GM19372 (cell line): Measurements from ENCODE around the gene KCNIP1.

ENCODE experiments used
- ATAC-seq: cut with Tn5 transposase; IDR thresholded peaks from one replicate; pipeline ENCODE4 v1.9.1; 2021; ENCODE audit warnings: mild to moderate bottlenecking, low read depth, moderate library complexity; ENCODE audit not compliant: unreplicated experiment

Gene KCNIP1

DNA sequence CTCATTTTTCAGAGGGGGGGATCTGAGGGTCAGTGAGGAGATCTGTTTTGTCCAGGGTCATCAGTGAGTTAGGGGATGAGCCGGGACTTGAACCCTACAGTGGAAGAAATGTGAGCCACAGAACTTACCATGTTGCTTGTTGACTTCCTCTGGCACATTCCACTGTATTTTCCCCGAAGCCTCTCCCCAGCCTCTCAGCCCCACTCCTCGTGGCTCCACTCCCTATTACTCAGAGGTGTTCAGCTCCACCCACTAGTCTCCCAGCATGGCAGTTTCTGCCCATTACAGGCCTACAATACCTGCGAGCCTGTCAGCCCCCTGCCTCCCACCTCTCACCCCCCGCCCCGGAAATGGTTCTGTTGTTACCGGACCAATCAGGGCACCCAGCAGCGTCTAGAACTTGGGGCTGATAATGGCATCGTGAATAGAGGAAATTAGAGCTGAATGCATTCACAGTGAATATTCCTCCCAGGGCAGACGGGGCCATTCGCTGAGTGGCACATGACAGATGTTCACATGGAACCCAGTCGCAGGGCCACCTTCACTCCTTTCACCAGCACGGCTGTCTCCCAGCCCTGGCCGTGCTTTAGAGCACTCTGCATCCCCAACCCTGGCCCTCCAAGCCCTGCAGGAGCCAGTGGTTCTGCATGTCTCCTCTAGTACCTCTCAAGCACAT lies 81.6 kb downstream of the KCNIP1 start:
- ATAC-seq = no peak

DNA sequence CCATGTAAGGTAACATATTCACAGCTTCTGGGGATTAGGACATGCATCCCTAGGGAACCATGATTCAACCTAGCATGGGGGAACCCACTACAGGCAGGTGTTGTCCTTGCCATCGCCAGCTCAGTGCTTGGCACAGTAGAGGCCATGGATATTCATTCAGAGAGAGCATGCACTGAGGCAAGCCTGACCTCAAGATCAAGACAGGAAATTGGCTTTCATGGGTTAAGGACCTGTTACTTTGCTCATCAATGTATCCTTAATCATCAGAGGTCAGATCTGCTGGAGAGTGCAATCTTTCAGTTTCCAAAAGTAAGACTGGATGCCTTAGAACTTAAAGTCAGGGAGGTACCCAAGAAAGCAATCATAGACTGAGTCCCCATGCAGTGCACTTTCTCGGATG lies 84.0 kb downstream of the KCNIP1 start:
- no peak for ATAC-seq

DNA sequence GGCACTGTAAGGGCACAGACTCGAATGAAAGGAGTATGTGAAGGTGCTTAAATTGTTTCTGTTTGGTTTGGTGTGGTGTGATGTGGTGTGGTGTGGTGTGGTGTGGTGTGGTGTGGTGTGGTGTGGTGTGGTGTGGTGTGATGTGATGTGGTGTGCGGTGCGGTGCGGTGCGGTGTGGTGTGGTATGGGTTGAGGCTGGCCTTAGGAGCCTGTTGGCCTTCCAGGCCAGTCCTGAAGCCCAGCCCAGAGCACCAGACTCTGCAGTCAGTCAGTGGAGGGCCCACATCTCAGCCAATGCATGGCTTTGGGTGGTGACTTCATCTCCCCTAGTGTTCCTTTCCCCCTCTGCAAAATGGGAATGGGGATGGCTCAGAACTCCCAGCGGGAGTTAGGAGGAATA lies 85.8 kb downstream of the KCNIP1 start:
- no peak for ATAC-seq

DNA sequence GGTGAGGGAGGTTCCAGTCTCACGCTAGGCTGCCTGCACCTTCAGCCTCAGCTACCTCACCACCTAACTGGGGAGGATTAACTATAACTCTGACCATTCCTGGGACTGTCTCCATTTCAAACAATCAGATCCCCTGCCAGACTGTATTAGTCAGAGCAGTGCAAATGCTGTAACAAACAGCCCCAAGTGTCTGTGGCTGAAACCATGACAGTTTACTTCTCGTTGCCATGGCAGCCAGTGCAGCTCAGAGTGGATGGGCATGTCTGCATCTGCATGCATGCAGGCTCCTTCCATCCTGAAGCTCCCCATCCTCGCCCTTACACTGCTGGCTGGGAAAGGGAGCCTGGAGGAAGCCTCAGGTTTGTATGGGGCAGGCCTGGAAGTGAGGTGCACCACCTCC lies 86.7 kb downstream of the KCNIP1 start:
- no peak for ATAC-seq

DNA sequence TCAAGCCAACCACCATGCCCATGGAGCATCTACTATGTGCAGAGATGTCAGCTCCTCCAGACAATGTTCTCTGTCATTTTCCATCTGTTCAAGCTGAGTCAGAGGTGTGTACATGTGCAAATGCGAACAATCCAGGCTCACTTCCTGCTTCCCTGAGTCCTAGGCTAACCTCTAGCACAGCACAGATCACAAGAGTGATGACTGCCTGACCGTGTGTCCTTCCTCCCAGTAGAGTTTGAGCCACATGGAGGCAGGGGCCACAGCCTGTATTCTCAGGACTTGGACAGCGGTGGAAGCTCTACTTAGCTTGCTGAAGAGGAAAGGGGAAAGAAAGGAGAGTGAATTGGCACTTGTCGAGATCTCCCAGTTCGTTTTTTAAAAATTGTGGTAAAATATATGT lies 87.2 kb downstream of the KCNIP1 start:
- no peak for ATAC-seq

DNA sequence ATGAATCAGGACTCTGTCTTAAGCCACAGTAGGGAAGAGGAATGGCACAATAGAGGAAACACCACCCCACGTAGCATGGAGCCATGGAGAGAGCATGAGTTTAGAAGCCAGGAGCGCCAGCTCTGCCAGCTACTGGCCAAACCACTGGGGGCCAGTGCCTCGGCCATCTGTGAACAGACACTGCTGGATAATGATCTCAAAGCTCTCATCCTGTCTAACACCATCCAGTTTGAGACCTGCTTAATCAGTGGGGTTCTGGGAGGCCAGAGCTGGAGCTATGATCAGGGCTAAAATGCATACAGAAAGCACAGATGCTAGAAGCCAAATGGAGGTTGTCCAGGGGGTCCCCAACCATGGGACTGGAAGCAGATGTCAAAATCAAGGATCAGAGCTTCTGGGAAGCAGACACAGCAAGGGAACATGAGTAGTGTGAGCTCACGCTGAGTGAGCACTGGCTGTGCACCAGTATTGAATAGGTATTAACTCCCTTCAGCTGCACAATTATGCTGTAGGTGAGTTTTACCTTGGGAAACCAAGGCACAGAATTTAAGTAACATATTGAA lies 92.7 kb downstream of the KCNIP1 start:
- no peak for ATAC-seq

DNA sequence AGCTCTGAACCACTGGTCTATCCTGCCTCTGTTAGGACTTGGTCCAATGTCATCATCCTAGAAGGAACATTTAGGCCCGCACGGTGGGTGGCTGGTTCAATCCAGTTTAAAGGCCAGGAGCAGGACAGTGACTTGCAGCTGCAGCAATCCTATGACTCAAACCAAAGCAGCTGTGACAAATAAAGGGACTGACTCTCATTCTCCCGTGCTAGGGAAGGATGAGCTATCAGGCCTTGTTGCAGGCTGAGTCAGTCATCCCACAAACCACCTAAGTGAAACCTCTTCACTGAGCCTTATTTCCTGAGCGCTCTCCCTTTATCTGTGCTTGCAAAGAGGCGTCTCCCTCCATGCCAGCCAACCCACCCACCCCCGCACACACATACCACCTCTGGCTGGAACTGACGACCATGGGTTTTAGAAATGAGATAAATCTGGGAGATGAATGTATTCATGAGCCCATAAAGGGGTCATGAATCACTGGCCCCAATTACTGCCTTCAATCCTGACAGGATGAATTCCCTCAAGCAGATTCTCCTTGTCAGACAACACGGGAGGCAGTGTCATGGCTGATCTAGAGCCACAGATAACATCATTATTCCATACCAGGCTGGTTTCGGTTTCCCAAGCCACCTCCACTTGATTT lies 93.4 kb downstream of the KCNIP1 start:
- ATAC-seq = no peak

DNA sequence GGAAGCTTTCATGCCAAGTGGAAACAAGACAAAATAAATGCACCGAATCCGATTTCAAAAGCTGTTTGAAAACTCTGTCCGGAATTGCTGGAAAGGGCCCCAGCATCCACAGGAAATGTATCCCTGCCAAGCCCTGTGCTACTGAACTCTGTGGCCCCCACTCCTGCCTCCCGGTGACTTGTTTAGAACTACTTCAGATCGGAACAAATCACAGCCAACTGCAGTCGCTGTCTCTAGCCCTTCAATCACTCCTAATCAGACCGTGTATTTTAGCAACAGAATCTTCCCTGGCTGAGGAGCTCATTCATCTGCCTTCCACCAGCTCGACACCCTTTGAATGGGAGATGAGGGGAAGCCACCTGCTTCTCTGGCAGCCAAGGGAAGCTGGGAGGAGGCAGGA lies 94.1 kb downstream of the KCNIP1 start:
- ATAC-seq = no peak

DNA sequence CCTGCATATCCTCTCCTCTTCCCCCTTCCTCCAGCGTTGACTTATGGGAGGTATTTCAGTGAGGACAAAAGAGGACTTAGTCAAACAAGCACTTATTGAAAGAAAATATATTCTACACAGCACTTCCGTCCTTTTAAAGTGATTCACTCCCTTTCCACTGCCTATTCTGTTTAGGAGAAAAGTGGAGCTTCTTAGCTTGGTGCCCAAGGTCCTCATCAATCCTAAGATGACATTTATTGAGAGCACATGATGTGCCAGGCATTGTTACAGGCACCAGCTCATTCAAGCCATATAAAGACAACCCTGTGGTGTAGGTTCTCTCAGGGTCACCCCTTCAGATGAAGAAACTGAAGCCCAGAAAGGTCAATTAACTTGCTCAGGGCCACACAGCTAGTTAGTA lies 95.9 kb downstream of the KCNIP1 start:
- ATAC-seq = no peak

DNA sequence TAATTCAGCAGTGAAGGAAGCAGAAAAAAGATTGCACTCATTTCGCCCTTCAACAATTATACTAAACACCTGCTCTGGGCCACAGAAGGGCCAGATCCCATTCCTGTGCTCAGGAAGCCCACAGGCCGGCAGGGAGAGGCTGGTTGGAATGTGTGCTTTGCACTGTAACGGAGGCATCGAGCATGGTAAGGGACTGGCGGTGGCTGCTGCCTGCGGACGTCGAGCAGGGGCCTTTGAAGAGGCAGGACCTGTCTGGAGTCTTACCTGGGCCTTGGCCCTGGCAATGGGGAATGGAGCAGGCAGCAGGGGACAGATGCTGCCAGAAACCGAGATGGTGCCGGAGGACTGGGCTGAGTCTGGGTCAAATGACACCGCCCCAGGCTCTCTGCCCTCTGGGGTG lies 97.8 kb downstream of the KCNIP1 start:
- no peak for ATAC-seq

DNA sequence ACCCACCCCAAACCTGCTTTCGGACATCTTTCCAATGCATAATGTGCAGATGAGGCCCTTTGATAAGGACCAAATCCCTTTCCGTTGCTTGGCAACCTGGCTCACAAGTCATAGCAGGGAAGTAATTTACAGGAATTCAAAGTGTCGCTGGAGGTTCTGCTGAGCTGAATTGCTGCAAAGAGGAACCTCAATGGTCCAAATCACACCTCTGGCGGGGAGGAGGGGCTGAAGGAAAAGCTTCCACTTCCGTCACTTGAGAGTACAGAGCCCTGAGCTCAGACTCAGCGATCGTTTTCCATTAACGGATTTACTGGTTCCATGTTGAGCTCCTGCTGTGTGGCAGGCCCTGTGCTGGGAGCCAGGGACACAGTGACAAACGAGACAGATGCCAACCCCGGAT lies 99.3 kb downstream of the KCNIP1 start:
- no peak for ATAC-seq

DNA sequence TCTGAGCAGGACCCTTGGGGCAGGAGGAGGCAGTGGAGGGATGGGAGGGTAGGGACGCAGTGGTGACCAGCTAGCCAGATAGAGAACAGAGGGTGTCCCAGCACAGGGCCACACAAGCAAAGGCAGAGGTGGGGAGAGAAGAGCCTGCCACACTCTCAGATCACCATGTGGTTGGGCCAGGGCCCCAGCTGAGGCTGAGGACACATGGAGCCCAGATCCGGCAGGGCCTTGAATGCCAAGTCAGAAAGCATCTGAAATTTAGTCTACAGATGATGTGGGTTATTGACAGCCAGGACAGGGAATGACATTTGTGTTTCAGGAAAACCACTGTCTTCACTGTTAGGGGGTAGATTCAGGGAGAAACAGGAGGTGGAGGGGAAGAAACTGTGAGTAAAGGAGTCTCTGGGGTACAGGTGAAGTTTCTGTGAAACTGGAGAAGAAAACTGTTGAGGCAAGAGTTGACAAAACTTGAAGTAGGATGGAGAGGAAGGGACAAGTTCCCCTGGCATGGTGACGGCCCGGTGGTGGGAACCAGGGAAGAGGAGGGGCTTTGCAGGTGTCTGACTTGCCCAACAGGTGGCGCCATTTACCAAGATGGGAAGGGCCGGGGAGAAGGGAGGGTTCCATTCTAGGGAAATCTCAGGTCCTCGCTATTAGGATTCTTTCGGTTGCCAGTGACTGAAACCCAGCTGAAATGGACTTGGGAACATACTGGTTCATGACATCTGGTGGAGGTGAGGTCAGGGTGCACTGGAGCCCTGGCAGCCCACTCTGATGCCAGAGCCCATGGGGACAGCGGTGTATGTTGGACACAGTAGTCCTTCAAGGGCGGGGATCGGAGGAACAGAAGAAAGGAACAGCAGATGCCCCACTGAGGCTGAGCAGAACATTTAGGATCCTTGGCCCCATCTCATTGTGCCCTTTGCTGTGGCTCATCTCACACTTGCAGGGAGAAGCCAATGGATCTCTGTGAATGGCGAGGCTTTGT lies 100.1 kb downstream of the KCNIP1 start:
- no peak for ATAC-seq

DNA sequence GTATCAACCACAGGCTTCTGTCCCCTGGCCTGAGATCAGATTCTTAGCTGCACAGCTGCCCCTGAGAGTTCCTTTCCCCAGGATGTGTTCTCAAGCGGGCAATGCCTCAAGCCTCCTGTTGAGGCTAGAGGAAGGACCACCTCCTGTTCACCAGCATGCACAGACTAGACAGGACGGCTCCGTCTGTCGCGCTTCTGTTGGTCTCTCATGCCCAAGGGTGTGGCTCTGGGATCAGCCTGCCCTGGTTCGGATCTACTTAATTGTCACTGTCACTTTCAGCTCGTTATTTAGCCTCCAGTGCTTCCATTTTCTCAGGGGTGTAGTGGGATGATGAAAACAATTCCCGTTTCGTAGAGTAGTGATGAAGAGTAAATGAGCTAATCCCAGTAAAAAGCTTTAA lies 103.1 kb downstream of the KCNIP1 start:
- no peak for ATAC-seq

DNA sequence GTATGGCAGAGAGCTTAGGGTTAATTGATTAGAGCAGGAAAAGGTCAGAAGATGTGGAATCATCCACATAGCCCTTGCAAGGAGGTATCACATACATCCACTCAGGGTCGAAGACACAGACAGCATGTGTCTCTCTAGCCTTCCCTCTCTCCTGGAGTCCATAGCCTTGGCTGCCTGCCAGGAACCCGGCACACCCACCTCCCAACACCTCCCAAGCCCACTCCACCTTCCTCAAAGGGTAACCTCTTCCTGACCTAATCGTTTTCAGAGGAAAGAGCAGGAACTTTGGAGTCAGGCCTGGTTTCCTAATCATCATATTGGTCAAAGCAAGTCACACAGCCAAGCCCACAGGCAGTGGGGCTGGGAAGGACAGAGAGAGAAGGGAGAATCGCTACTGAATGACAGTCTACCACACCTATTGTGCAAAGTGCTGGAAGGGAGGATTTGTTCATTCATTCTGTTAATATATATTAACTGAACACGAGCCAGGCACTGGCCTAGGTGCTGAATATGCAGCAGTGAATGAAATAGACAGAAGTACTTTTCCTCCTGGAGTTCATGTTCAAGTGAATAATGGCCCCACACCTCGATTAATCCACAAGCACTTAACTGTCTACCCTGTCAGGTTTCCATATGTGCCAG lies 107.8 kb downstream of the KCNIP1 start:
- ATAC-seq = no peak

DNA sequence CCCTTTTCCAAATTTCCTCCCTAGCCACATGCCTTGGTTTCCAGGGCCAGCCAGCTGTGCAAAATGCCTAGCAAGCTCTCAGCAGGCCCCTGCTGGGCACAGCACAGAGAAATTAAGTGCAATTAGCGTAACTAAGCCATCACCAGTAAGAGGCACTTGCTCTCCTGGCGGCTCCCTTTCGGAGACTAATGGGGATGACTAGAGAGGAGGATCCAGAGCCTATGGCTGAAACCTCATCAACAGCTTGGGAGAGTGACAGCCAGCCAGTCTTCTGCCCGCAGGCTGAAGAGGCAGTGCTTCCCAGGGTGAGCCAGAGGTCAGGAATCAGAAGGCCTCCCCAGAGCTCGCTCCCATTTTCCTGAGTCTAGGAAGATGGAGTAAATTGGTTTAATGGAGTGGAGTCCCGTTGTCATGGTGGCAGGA lies 108.4 kb downstream of the KCNIP1 start:
- ATAC-seq = no peak

DNA sequence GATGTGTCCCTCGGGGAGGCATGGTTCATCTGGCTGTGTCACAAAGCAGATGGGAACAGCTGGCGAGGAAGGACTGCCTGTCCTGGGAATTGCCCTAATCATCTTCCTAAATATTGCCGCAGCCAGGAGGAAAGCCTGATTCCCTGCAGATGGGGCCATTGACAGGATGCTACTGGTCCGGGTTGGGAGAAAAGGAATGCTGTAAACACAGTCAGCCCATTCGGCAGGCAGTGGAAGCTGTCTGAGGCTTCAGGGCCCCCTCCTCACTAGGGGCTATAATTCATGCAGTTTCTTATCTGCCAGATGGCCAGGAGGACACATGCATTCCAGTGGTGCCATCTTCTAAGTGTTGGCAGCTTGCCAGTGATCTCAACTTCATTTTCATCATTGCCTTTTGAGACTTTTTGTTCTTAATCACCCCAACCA lies 110.3 kb downstream of the KCNIP1 start:
- ATAC-seq = no peak

DNA sequence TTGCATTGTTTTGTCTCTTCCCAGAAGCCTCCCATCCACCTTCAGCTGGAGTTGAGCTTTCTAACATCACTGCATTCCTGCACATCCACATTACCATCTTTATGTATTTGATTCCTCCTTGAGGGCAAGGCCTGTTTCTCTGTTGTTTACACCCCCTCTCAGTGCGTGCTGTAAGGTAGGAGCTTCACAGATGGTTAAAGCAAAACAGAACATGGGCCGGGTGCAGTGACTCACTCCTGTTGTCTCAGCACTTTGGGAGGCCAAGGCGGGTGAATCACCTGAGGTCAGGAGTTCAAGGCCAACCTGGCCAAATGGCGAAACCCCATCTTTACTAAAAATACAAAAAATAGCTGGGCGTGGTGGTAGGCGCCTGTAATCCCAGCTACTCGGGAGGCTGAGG lies 110.9 kb downstream of the KCNIP1 start:
- no peak for ATAC-seq

DNA sequence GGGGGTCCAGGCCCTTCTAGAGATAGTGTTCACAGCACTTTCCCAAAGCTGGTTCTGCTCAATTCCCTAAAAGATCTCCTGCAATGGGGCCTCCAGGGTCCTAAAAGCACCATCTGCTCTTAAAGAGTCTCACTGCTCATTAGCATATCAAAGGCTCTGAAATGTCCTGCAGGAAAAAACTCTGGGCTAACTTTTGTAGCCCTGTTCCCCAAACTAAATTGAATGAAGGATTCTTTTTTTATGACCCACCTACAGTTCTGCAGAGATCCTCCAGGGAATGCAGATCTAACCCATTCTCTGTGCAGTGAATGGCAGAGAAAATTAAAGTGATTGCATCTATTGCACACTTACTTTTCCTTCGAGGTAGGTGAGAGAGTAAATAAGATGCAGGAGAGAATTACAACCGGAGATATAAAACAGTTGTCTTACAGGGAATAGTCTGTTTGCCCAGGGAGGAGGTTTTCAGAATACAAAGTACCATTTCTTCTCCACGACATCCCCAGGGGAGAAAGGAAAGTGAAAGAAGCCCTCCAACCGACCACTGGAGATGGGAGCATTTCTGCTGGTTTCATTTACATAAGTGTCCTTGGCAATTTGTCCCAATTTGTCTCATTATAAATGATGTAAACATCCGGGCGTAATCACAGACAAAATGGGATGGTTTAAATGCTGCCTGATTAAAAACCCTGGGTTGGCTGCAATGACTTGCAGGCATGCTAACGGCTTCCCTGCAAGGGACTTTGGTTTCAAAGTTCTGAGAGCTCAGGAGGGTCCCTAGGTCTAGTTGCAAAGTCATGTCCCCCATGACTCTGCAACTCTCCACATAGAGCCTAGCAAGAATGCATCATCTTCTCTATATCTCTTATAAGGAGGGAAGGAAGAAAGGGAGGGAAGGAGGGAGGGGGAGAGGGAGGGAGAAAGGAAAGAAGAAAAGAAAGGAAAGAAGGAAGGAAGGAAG lies 114.0 kb downstream of the KCNIP1 start:
- no peak for ATAC-seq

DNA sequence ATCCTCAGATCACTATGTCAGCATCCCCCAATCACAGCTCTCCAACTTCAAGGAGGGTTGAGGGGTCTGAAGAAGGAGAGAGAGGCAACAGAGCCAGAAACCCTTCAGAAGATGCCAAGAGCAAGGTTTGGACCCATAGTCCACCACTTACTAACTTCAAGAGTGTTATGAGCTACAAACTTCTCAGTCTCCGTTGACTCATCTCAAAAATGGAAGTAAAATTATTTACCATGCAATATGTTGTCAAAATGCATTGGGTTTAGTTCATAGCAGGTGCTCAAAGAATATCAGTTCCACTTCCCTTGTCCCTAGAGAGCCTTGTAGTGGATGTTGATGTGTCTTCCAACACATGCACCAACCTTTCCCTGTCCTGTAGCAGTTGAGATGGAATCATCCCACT lies 116.0 kb downstream of the KCNIP1 start:
- ATAC-seq = no peak
